ENCODE data around the gene RETREG2. TPM values are rescaled to one million over a fixed set of nuclear protein-coding genes. Genes with fewer than 3 reads are reported as not detected.

RETREG2 gene
- total RNA-seq, 1 donor from 2014 or later = 70.0 TPM

DNA sequence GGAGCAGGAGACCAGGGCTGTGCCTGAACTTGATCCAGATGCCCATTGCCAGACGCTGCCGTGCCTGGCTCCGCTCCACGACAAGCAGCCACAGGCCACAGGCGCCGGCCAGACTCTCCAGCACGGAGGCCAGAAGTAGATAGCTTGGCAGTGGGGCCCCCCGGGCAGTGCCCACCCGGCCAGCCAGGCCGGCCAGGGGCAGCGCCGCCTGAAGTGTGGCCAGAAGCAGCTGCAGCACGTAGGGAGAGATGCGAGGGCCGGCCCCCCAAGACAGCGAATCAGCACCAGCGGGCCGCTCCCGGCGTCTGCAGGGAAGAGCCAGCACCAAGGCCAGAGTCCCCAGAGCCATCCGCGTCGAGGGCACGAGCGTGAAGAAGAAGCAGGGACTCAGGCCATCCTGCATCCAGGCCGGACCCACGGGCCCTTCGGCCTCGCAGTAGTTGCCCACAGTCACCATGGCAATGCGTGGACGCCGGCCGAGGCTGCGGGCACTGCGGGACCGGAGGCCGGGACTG, 40.2 kb downstream of the RETREG2 start:
- peaks cover 25% of the 10 kb centered on the region for H3K36me3 Mint-ChIP-seq
- H3K9me3 Mint-ChIP-seq = no peaks in the 10 kb centered on the region
- no peaks in the 10 kb centered on the region for H3K27me3 Mint-ChIP-seq (ENCODE audit: low read depth)
- peaks cover 23% of the 10 kb centered on the region for H3K4me1 Mint-ChIP-seq
- TF ChIP-seq, protein P1, sequence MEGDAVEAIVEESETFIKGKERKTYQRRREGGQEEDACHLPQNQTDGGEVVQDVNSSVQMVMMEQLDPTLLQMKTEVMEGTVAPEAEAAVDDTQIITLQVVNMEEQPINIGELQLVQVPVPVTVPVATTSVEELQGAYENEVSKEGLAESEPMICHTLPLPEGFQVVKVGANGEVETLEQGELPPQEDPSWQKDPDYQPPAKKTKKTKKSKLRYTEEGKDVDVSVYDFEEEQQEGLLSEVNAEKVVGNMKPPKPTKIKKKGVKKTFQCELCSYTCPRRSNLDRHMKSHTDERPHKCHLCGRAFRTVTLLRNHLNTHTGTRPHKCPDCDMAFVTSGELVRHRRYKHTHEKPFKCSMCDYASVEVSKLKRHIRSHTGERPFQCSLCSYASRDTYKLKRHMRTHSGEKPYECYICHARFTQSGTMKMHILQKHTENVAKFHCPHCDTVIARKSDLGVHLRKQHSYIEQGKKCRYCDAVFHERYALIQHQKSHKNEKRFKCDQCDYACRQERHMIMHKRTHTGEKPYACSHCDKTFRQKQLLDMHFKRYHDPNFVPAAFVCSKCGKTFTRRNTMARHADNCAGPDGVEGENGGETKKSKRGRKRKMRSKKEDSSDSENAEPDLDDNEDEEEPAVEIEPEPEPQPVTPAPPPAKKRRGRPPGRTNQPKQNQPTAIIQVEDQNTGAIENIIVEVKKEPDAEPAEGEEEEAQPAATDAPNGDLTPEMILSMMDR (IDR thresholded peaks at IDR 0.05; ENCODE audit: unreplicated experiment) = no peak
- H3K4me3 Mint-ChIP-seq = peak overlapping the region; percentile 81
- peak in 1 of 2 experiments; percentile 74 for DNase-seq (ENCODE audit: low spot score in 2 of 2, unreplicated experiment in 2 of 2)
- H3K27ac Mint-ChIP-seq = peak overlapping the region; percentile 97

DNA sequence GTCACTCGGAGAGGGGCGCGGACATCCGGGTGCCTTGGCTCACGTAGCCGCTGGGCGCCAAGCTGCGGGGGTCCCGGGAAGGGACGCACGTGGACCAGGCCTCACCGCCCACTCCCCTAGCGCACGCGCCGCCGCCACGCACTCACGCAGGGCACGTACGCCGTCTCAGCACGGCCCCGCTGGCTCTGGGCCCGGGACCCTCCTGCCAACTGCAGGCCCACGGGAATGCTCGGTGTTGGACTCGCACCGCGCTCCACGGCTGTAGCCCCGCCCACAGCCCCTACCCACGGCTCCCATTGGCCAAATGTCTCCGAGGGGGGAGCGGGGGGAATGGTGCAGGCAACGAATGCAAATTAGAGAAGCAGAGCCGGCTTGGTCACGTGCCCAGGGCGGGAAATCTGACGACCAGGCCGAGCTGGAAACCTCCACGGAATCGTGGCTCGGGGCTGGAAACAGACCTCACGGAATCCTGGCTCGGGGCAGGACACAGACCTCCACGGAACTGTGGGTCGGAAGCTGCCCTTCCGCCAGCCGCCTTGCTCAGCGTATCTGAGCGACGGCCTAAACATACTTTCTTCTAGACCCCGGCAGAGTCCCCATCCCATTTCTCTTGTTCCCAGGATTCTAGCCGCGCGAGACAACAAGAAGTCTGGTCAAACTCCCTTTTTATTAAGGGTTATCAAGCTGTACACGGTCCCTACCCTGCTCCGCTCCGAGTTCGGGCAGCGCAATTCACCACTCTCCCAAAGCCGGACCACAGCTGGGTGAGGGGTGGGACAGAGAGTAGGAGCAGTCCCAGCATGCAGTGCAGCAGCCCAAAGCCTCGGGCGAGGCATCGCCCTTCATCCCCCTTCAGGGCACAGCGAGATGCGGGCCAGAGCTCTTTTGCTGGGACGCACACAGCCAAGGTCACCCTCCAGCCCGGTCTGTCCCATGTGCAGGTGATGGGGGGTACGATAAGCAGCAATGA, 40.9 kb downstream of the RETREG2 start, which contains the start of gene ABCB6:
ABCB6 (minus strand) TSS at position 227 of the 970 bp plus-strand sequence. CDS start 285 bp downstream, outside the sequence.
- Mint-ChIP-seq H3K27ac (peak within 1 kb of the TSS; percentile 97), H3K4me3 (peak within 1 kb of the TSS; percentile 81), H3K4me1 (peaks cover 23% of the 10 kb centered on the region), H3K9me3 (no peaks in the 10 kb centered on the region), H3K36me3 (peaks cover 26% of the 10 kb centered on the region), H3K27me3 (ENCODE audit: low read depth) (no peaks in the 10 kb centered on the region)
- TF ChIP-seq, protein P1 (IDR thresholded peaks at IDR 0.05; ENCODE audit: unreplicated experiment) = no peak
- peak; percentile 91 to 95 for DNase-seq (ENCODE audit: low spot score in 2 of 2, unreplicated experiment in 2 of 2)

DNA sequence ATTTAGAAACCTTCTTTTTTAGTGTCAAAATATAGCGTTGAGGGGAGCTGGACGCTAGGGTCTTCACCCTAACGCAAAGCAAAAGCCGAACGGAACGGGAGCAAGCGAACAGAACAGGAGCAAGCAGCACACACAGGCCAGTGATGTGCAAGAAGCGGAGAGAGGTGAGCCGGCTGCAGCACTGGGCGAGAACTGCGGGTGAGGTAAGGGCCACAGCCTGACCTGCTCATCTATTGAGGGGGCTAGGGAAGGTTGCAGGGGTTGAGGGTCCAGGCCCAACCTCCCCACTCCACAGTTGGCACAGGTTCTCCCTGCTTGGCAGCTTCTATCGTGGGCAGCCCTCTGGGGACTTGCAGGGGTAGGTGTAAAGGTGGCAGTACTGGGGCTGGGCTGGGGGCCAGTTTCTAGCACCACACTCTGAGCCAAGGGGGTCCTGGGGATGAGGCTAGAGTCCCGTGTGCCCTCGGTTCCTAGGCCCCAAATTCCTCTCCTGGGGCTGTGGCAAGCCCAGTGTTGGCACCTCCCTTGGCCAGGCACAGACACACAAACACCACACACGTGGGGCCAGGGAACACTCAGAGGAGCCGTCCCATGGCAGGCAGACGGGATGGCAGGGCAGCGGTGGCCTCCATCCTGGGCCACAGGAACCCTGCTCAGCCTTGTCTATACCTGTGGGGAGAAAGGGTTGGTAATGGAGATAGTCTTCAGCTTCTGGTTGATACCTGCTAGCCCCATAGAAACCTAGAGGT, 41.9 kb downstream of the RETREG2 start:
- Mint-ChIP-seq H3K27ac (no peak overlapping the region), H3K36me3 (peaks cover 30% of the 10 kb centered on the region), H3K27me3 (ENCODE audit: low read depth) (no peaks in the 10 kb centered on the region), H3K4me1 (peaks cover 23% of the 10 kb centered on the region), H3K4me3 (peak overlapping the region; percentile 81), H3K9me3 (no peaks in the 10 kb centered on the region)
- TF ChIP-seq, protein P1 (IDR thresholded peaks at IDR 0.05; ENCODE audit: unreplicated experiment) = no peak
- no peak for DNase-seq (ENCODE audit: low spot score in 2 of 2, unreplicated experiment in 2 of 2)

DNA sequence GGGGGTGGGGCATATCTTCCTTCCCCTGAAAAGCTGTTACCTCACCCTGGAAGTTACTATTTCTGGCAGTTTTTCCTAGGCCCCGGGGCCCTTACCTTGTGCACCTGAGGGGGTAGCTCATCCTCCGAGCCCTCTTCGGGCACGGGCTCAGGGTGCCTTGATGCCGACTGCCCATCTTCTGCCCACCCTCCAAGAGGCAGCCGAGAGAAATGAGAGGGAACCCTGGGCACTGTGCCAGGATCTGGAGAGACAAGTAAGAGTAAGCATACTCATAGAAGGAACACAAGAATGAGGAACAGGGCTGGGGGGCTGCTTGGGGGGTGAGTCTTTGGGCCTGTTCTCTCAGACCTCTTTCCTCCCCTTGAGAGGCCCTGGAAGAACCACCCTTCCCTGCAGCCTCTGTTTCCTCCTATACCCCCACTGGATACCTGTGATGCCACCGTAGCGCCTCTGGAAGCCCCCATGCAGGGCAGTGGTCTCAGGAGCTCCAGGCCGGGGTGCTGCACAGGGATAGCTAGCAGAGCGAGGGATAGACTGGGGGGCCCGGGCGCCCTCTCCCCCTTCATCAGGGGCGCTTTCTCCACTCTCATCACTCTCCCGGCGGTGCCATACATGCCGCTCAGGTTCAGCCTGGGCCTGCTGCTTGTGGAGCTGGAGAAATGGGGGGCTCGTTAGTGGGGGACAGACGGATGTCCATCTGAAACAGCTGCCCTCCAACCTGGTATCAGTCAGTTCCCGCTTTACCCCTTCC, 42.8 kb downstream of the RETREG2 start:
- no peak overlapping the region for H3K27ac Mint-ChIP-seq
- peaks cover 31% of the 10 kb centered on the region for H3K36me3 Mint-ChIP-seq
- no peak for DNase-seq (ENCODE audit: low spot score in 2 of 2, unreplicated experiment in 2 of 2)
- TF ChIP-seq, protein P1 (IDR thresholded peaks at IDR 0.05; ENCODE audit: unreplicated experiment) = no peak
- no peaks in the 10 kb centered on the region for H3K9me3 Mint-ChIP-seq
- H3K27me3 Mint-ChIP-seq (ENCODE audit: low read depth) = no peaks in the 10 kb centered on the region
- H3K4me3 Mint-ChIP-seq = no peak overlapping the region
- peaks cover 23% of the 10 kb centered on the region for H3K4me1 Mint-ChIP-seq

DNA sequence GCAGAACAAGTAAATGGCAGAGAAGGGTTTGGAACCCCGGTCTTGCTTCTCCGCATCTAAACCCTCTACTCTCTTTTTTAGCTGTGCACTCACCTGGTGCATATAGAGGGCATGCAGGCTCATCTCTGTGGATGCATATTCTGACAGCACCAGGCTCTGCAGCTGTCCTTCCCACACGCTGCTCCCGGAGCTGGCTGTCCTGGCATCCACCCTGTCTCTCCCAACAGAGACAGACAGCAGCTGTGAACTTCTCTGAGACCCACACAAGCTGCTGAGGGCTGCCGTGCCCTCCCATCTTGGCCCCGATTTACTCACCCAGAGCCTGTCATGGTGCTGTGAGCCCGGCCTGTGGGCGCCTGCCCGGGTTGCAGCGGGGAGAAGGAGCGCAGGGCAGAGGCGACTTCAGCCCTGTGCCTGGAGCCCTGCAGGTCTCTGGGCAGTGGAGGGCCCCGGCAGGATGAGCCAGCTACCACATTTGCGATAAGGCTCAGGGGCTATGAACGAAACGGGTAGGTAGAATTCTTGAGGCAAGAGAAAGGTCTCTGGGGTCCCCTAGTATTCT, 44.0 kb downstream of the RETREG2 start:
- Mint-ChIP-seq H3K27ac (no peak overlapping the region), H3K27me3 (ENCODE audit: low read depth) (no peaks in the 10 kb centered on the region), H3K36me3 (peaks cover 36% of the 10 kb centered on the region), H3K4me1 (peaks cover 16% of the 10 kb centered on the region), H3K9me3 (no peaks in the 10 kb centered on the region), H3K4me3 (no peak overlapping the region)
- TF ChIP-seq, protein P1 (IDR thresholded peaks at IDR 0.05; ENCODE audit: unreplicated experiment) = no peak
- DNase-seq (ENCODE audit: low spot score in 2 of 2, unreplicated experiment in 2 of 2) = no peak
